HepG2 (cell line): Measurements from ENCODE around the gene MACROD2. TPM values are rescaled to one million over a fixed set of nuclear protein-coding genes. Genes with fewer than 3 reads are reported as not detected.

Experiments used
- ATAC-seq: fragments of 200-7000 bp; cut with Tn5 transposase; 3 replicates; pipeline ENCODE4 v1.9.1; 2020; ENCODE audit warnings: mild to moderate bottlenecking, moderate library complexity
- BruUV-seq: library from RNA; stranded (reverse); fragments of 400-500 nt; replicated peaks from 2 replicates; lab custom pipeline; 2021; lab: Mats Ljungman, UMichigan
- CTCF ChIA-PET: fragments of 300-600 bp; formaldehyde crosslinking; extraction: SDS; loops from one replicate; lab custom pipeline; 2021; ENCODE audit warnings: low total read pairs, inconsistent platforms, low intra/inter-chr PET ratio; lab: Yijun Ruan, JAX
- POLR2A ChIA-PET: fragments of 350-600 bp; sonication (Branson Sonifier 250); formaldehyde crosslinking; loops from one replicate; lab custom pipeline; 2020; ENCODE audit warnings: antibody characterized with exemption, inconsistent platforms; lab: Yijun Ruan, JAX
- DNase-seq: peaks from one replicate; pipeline ENCODE4 v3.0.0-alpha.2; 2015; ENCODE audit warnings: low spot score
- FAIRE-seq: peaks from 3 replicates; lab custom pipeline; 2011; peaks lifted over from hg19 to GRCh38; lab: Jason Lieb, UNC
- H2AFZ ChIP-seq: one replicate; pipeline ENCODE4 v1.6.1; 2011; ENCODE audit warnings: low read length, inconsistent platforms
- H3K27ac ChIP-seq: fragments of 300-600 bp; 3 replicates; pipeline ENCODE4 v1.8.0; 2011; ENCODE audit warnings: mixed run types, mild to moderate bottlenecking, mixed read lengths, low read length, inconsistent platforms; ENCODE audit not compliant: insufficient read depth; ENCODE audit errors: extremely low read length
- H3K27me3 ChIP-seq, 2 experiments: fragments of 200-600 bp in 1 of 2; 2 replicates in 1 of 2; 3 replicates in 1 of 2; pipeline versions ENCODE4 v1.6.0 to v1.8.0; 2011; ENCODE audit warnings: low read length in 2 of 2, mild to moderate bottlenecking in 2 of 2, moderate library complexity in 2 of 2, inconsistent platforms in 1 of 2; ENCODE audit not compliant: insufficient read depth in 2 of 2, control insufficient read depth in 1 of 2
- H3K36me3 ChIP-seq, 2 experiments: fragments of 200-600 bp in 1 of 2; replicated peaks in 1 of 2; 2 replicates in 1 of 2; 3 replicates in 1 of 2; pipeline versions ENCODE4 v1.5.1 to v1.8.0; 2011; ENCODE audit warnings: low read length in 2 of 2, inconsistent platforms in 1 of 2; ENCODE audit not compliant: insufficient read depth in 2 of 2, control insufficient read depth in 1 of 2
- H3K4me1 ChIP-seq: 2 replicates; pipeline ENCODE4 v1.5.1; 2012; ENCODE audit warnings: low read length, inconsistent platforms; ENCODE audit not compliant: insufficient read depth
- H3K4me2 ChIP-seq: 2 replicates; pipeline ENCODE4 v1.6.0; 2011; ENCODE audit warnings: low read depth, low read length, inconsistent platforms
- H3K4me3 ChIP-seq, 3 experiments: fragments of 200-600 bp in 1 of 3; sonication (generic), shearing (Covaris generic) in 1 of 3; replicated peaks in 1 of 3; 2 replicates each; pipeline ENCODE4 v1.5.1; 2011 to 2016; ENCODE audit warnings: low read length in 3 of 3, inconsistent platforms in 2 of 3, low read depth in 2 of 3, mild to moderate bottlenecking in 2 of 3, control low read depth in 1 of 3, mixed read lengths in 1 of 3; ENCODE audit not compliant: insufficient read depth in 1 of 3
- H3K79me2 ChIP-seq: one replicate; pipeline ENCODE4 v1.6.1; 2011; ENCODE audit warnings: low read length, inconsistent platforms; ENCODE audit not compliant: insufficient read depth
- H3K9ac ChIP-seq: 2 replicates; pipeline ENCODE4 v1.6.0; 2011; ENCODE audit warnings: mild to moderate bottlenecking, low read depth, low read length, inconsistent platforms; ENCODE audit not compliant: insufficient read depth
- H3K9me3 ChIP-seq: 2 replicates; pipeline ENCODE4 v1.5.1; 2012; ENCODE audit warnings: mild to moderate bottlenecking, low read length
- H4K20me1 ChIP-seq: 2 replicates; pipeline ENCODE4 v1.6.0; 2011; ENCODE audit warnings: inconsistent platforms, mild to moderate bottlenecking, low read length, moderate library complexity; ENCODE audit not compliant: insufficient read depth
- AHR ChIP-seq: IDR thresholded peaks from 2 replicates; pipeline ENCODE4 v1.6.1; 2018; ENCODE audit warnings: missing genetic modification reagents, missing compliant biosample characterization
- ARNT ChIP-seq: fragments of 450-650 bp; IDR thresholded peaks from 2 replicates; pipeline ENCODE4 v1.6.1; 2017
- BRCA1 ChIP-seq: sonication (generic); formaldehyde crosslinking; IDR thresholded peaks from 2 replicates; pipeline ENCODE4 v1.4.0; 2020; ENCODE audit warnings: missing genetic modification reagents
- HOXA7 ChIP-seq: sonication (generic); formaldehyde crosslinking; IDR thresholded peaks from 2 replicates; pipeline ENCODE4 v1.8.1; 2022; ENCODE audit warnings: mild to moderate bottlenecking, missing genetic modification reagents, moderate library complexity
- KAT2B ChIP-seq: fragments of 150-350 bp; IDR thresholded peaks from 2 replicates; pipeline ENCODE4 v1.6.1; 2014; ENCODE audit warnings: low read depth, low read length, borderline replicate concordance
- ONECUT2 ChIP-seq: sonication (generic); formaldehyde crosslinking; IDR thresholded peaks from 2 replicates; pipeline ENCODE4 v1.4.0; 2020; ENCODE audit warnings: missing genetic modification reagents
- PLRG1 ChIP-seq: fragments of 450-650 bp; conservative IDR thresholded peaks from 2 replicates; pipeline ENCODE4 v1.6.1; 2016
- POGZ ChIP-seq: sonication (generic); formaldehyde crosslinking; IDR thresholded peaks from 2 replicates; pipeline ENCODE4 v1.4.0; 2020; ENCODE audit warnings: mild to moderate bottlenecking, missing genetic modification reagents
- RFX1 ChIP-seq: fragments of 450-650 bp; IDR thresholded peaks from 2 replicates; pipeline ENCODE4 v1.6.1; 2017
- SP1 ChIP-seq, 2 experiments: fragments of 450-650 bp in 1 of 2; sonication (generic) in 1 of 2; formaldehyde crosslinking in 1 of 2; IDR thresholded peaks; 2 replicates each; pipeline versions ENCODE4 v1.4.0 to v1.6.1; 2016 to 2020; ENCODE audit warnings: missing genetic modification reagents in 1 of 2
- U2AF1 ChIP-seq: fragments of 200-400 bp; formaldehyde crosslinking; optimal IDR thresholded peaks from 2 replicates; pipeline ENCODE3; 2017; ENCODE audit warnings: mild to moderate bottlenecking, low read depth, low read length
- ZBTB1 ChIP-seq: sonication (generic); formaldehyde crosslinking; IDR thresholded peaks from 2 replicates; pipeline ENCODE4 v1.4.0; 2020; ENCODE audit warnings: missing genetic modification reagents, borderline replicate concordance
- ZNF607 ChIP-seq: sonication (generic); formaldehyde crosslinking; IDR thresholded peaks from 2 replicates; pipeline ENCODE4 v1.5.1; 2020; ENCODE audit warnings: missing genetic modification reagents, mild to moderate bottlenecking, borderline replicate concordance
- ZNF660 ChIP-seq: sonication (generic); formaldehyde crosslinking; IDR thresholded peaks from 2 replicates; pipeline ENCODE4 v1.5.1; 2020; ENCODE audit warnings: mild to moderate bottlenecking, low read depth, missing genetic modification reagents, borderline replicate concordance
- ZNF746 ChIP-seq: sonication (generic); formaldehyde crosslinking; IDR thresholded peaks from 2 replicates; pipeline ENCODE4 v1.8.0; 2022; ENCODE audit warnings: mild to moderate bottlenecking, missing genetic modification reagents
- ZZZ3 ChIP-seq: sonication (generic); formaldehyde crosslinking; IDR thresholded peaks from 2 replicates; pipeline ENCODE4 v1.4.0; 2020; ENCODE audit warnings: missing genetic modification reagents, mild to moderate bottlenecking, borderline replicate concordance
- WGBS: methylation state at CpG from one replicate; pipeline ENCODE4 v1.1.6; 2017; ENCODE audit warnings: low lambda C conversion rate; 5-methylcytosine and 5-hydroxymethylcytosine counted together
- in situ Hi-C: cut with HindIII; loops from 2 replicates; pipeline ENCODE4 v1.10.0; 2017; ENCODE audit warnings: low pct_unique_long_range_greater_than_20kb; ENCODE audit not compliant: extremely low pct_ligation_motif_present
- intact Hi-C: fragments of 100-400 bp; cut with micrococcal nuclease; formaldehyde crosslinking; loops from one replicate; pipeline ENCODE4 v1.10.0; 2022; ENCODE audit not compliant: unreplicated experiment
- polyA plus RNA-seq, 8 experiments: library from polyadenylated mRNA; depleted of rRNA in 3 of 8; stranded (reverse) in 7 of 8; unstranded in 1 of 8; fragments of >200 nt; fragmentation: Illumina TruSeq in 4 of 8; extraction: Trizol in 4 of 8; gene quantifications; 2 replicates each; pipeline versions ENCODE4 v1.2.1 to v1.2.3, GENCODE V29; 2011 to 2016; ENCODE audit warnings: low read depth in 4 of 8, missing spikeins in 1 of 8, mixed read lengths in 1 of 8; ENCODE audit not compliant: insufficient read depth in 1 of 8
- total RNA-seq, 5 experiments: library from RNA; depleted of rRNA; stranded (reverse); fragments of >200 nt; fragmentation: Illumina TruSeq; extraction: Trizol; gene quantifications; 2 replicates each; pipeline ENCODE4 v1.2.3, GENCODE V29; 2016; ENCODE audit warnings: low read depth in 1 of 5
- TF ChIP-seq, protein P1 (sequence below): sonication (generic); formaldehyde crosslinking; IDR thresholded peaks from 2 replicates; pipeline ENCODE4 v1.4.0; 2020; ENCODE audit warnings: missing genetic modification reagents, borderline replicate concordance
- TF ChIP-seq, protein P2 (sequence below): sonication (generic); formaldehyde crosslinking; IDR thresholded peaks from 2 replicates; pipeline ENCODE4 v1.9.0; 2022; ENCODE audit warnings: low read depth, missing genetic modification reagents
- TF ChIP-seq, protein P3 (sequence below), 2 experiments: fragments of 450-650 bp in 1 of 2; sonication (generic) in 1 of 2; formaldehyde crosslinking; IDR thresholded peaks; 2 replicates each; pipeline versions ENCODE4 v1.5.0 to v1.8.0; 2020 to 2022; ENCODE audit warnings: mild to moderate bottlenecking in 1 of 2, missing genetic modification reagents in 1 of 2

MACROD2 gene
- total and polyA plus RNA-seq, 2 of the 13 experiments (the other 11 are each of a cell fraction or from before 2014, with no cell fraction given) = 0.13 to 0.51 TPM

DNA sequence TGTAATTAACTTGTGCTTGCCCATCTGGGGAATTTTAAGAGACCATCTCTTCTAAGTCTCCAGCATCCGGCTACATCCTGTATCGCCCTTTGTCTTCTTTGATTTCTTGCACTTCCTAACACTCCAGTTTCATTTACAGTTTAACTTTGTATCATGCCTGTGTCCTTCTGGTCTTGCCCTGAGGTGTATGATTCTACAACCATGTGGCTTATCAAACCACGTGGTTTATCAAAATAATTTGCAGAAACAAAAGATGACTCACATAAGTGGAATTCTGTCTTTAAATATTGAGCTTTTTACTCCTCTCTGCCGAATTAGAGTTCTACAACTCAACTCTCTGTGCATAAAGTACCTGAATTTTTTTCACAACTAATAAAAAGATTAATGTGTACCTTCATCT, 1997.2 kb downstream of the MACROD2 start:
- Histone ChIP-seq H3K4me2 (no peak overlapping the region), H3K4me1 (no peaks in the 10 kb centered on the region), H3K9me3 (peaks cover 71% of the 10 kb centered on the region), H3K79me2 (no peaks in the 10 kb centered on the region), H4K20me1 (no peaks in the 10 kb centered on the region), H3K27me3 (no peaks in the 10 kb centered on the region), H3K9ac (no peak overlapping the region), H3K27ac (no peak overlapping the region), H3K4me3 (no peak overlapping the region), H3K36me3 (no peaks in the 10 kb centered on the region), H2AFZ (no peak overlapping the region)
- ATAC-seq (no peak), DNase-seq (no peak), FAIRE-seq (no peak)
- WGBS = 43% methylated on average over 4 of the region's 4 CpGs
- in situ Hi-C loops = no loop called here
- POLR2A ChIA-PET = no interaction called here
- TF ChIP-seq, protein P1, sequence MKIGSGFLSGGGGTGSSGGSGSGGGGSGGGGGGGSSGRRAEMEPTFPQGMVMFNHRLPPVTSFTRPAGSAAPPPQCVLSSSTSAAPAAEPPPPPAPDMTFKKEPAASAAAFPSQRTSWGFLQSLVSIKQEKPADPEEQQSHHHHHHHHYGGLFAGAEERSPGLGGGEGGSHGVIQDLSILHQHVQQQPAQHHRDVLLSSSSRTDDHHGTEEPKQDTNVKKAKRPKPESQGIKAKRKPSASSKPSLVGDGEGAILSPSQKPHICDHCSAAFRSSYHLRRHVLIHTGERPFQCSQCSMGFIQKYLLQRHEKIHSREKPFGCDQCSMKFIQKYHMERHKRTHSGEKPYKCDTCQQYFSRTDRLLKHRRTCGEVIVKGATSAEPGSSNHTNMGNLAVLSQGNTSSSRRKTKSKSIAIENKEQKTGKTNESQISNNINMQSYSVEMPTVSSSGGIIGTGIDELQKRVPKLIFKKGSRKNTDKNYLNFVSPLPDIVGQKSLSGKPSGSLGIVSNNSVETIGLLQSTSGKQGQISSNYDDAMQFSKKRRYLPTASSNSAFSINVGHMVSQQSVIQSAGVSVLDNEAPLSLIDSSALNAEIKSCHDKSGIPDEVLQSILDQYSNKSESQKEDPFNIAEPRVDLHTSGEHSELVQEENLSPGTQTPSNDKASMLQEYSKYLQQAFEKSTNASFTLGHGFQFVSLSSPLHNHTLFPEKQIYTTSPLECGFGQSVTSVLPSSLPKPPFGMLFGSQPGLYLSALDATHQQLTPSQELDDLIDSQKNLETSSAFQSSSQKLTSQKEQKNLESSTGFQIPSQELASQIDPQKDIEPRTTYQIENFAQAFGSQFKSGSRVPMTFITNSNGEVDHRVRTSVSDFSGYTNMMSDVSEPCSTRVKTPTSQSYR (CRISPR knock-in tag) = no peak
- TF ChIP-seq ARNT (no peak), ONECUT2 (CRISPR knock-in tag) (no peak), U2AF1 (no peak), ZZZ3 (no peak), AHR (CRISPR knock-in tag) (no peak), PLRG1 (no peak), BRCA1 (CRISPR knock-in tag) (no peak), HOXA7 (no peak), SP1 (IDR thresholded peaks at IDR 0.05) (no peak), SP1 (CRISPR knock-in tag; IDR thresholded peaks at IDR 0.05) (no peak), ZNF746 (CRISPR knock-in tag) (no peak), POGZ (CRISPR knock-in tag) (no peak), ZNF607 (no peak), KAT2B (no peak), RFX1 (no peak), ZNF660 (no peak), ZBTB1 (CRISPR knock-in tag) (no peak)
- TF ChIP-seq, protein P2, sequence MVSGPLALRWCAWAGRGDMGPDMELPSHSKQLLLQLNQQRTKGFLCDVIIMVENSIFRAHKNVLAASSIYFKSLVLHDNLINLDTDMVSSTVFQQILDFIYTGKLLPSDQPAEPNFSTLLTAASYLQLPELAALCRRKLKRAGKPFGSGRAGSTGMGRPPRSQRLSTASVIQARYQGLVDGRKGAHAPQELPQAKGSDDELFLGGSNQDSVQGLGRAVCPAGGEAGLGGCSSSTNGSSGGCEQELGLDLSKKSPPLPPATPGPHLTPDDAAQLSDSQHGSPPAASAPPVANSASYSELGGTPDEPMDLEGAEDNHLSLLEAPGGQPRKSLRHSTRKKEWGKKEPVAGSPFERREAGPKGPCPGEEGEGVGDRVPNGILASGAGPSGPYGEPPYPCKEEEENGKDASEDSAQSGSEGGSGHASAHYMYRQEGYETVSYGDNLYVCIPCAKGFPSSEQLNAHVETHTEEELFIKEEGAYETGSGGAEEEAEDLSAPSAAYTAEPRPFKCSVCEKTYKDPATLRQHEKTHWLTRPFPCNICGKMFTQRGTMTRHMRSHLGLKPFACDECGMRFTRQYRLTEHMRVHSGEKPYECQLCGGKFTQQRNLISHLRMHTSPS (CRISPR knock-in tag) = no peak
- TF ChIP-seq, protein P3, sequence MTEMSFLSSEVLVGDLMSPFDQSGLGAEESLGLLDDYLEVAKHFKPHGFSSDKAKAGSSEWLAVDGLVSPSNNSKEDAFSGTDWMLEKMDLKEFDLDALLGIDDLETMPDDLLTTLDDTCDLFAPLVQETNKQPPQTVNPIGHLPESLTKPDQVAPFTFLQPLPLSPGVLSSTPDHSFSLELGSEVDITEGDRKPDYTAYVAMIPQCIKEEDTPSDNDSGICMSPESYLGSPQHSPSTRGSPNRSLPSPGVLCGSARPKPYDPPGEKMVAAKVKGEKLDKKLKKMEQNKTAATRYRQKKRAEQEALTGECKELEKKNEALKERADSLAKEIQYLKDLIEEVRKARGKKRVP (CRISPR knock-in tag; IDR thresholded peaks at IDR 0.05) = no peak
- intact Hi-C loops = no loop called here
- CTCF ChIA-PET = no interaction called here
- BruUV-seq = no TSS peak
